Esophagus muscularis mucosa (tissue), 4 donors: ENCODE results near the gene CDK14.

Experiments used
- CTCF ChIP-seq, 3 experiments: fragments of 200-600 bp in 2 of 3; fragments of 450-650 bp in 1 of 3; sonication (generic) in 2 of 3; IDR thresholded peaks; one replicate each; pipeline ENCODE4 v1.5.1; 2017 to 2019; ENCODE audit warnings: antibody characterized with exemption in 3 of 3, mild to moderate bottlenecking in 2 of 3, moderate library complexity in 1 of 3
- EP300 ChIP-seq: sonication (generic); formaldehyde crosslinking; IDR thresholded peaks from one replicate; pipeline ENCODE4 v1.6.1; 2017; ENCODE audit warnings: antibody characterized with exemption
- POLR2A ChIP-seq: fragments of 450-650 bp; IDR thresholded peaks from one replicate; pipeline ENCODE4 v1.6.1; 2017; ENCODE audit warnings: antibody characterized with exemption, moderate library complexity, mild to moderate bottlenecking, low read depth
- POLR2AphosphoS5 ChIP-seq, 2 donors: sonication (generic); formaldehyde crosslinking; IDR thresholded peaks; one replicate each; pipeline ENCODE4 v1.6.1; 2017; ENCODE audit warnings: antibody characterized with exemption in 2 of 2

DNA sequence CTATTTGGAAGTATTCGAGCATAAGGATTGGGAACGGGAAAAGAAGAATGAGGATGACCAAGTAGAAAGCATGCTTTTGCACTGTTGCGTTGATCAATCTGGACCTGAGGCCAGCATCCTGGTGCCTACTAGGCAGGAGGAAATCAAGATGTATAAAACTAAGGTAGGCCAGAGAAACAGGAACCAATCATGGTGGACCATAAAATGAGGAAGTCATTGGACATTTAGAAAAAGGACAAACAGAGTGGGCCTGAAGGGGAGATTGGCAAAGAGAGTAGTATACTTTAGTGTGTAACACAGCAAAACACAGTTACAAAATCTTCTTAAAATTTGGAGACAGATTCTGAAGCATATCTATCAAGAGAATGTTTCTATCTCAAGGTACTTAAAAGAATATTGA lies 497.1 kb downstream of the CDK14 start:
- no peak for TF ChIP-seq CTCF (IDR thresholded peaks at IDR 0.05)
- TF ChIP-seq POLR2A: no peak
- no peak for TF ChIP-seq POLR2AphosphoS5 (IDR thresholded peaks at IDR 0.05)
- no peak for TF ChIP-seq EP300
